NCI-H1417 treated with DMSO at 0.1 percent for 48 hours (cell line): ENCODE data around the gene KIF18B.

Source experiments
- DNase-seq: peaks from one replicate; lab custom pipeline; 2025; lab: John Stamatoyannopoulos, UW

KIF18B gene

DNA sequence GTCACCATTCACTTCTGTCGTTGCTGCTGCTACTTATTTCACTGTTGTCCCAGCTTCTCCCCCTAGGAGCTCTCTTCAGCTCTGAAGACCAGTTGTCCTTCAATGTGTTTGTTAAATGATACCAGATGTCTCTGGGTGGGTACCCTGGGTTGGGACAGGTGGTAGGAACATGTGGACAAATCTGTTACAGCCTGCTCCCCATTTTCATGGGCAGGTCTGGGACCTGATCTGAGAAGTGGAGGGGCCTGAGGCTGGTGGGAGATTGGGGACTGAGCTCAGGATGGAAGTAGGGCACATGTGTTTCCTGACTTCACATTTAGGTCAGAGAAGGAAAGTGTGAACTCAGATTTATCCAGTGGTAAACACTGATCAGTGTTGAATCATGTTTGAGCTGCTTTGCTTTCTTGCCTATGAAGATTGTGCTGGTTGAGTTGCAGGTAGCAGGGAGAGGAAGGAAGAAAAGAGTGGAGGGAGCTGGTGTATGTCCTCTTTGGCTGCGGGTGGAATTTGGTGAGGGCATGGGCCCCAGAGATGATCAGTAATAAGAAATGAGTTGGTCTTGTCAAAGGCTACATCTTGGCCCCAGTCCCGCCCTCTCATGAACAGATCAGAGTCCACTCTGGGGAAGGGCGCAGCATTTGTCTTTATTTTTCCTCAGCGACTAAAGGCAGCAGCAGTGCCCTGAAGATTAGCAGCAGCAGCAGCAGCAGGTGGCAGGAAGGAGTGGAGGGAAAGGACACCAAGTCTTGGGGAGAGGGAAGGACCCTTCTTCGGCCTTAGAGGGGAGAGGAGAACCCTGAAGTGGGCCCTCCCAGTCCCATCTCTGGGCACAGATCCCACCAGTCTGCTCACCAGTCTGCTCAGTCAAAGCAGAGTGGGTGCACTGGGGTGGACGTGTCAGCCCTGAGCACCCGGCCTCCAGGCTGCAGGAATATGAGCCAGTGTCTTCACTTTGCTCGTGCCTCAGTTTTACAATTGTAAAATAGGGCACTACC is 42.3 kb downstream of the KIF18B start:
- DNase-seq = no peak

DNA sequence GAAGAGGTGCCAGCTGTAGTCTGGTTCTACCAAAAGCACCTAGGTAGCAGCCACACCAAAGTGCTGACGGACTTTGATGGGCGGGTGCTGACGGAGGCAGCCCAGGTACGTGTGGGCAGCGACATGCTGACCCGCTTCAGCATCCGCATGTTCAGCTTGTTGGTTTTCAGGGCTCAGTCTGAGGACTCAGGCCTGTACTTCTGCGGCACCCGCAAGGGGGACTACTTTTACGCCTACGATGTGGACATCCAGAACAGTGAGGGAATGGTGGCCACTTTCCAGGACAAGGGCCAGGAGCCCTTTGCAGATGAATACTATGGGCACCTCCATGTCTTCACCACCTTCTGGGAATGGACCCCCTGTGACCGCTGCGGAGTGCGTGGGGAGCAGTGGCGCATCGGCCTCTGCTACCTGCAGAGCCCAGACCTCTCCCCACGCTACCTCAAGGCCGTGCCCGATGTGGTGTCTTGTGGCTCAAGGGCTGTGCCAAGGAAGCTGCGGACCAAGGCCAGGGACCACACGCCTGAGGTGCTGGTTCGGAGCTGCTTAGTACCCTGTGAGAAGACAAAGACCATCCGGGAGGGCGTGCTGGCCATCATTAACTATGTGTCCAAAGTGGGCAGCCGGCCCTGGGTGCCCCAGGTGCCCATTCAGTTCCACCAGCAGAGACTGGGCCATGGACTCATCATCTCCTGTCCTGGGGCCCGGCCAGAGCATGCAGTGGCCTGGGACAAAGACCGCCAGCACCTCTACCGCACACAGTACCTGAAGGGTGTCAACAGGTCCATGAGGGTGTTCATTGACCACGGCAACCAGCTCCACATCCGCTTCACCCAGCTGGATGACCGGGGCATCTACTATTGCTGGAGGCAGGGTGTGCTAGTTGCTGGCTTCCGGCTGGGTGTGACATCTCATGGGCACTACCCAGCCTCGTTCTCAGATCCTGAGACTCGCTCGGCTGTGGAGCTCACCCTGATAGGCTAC is 43.3 kb downstream of the KIF18B start:
- no peak for DNase-seq

DNA sequence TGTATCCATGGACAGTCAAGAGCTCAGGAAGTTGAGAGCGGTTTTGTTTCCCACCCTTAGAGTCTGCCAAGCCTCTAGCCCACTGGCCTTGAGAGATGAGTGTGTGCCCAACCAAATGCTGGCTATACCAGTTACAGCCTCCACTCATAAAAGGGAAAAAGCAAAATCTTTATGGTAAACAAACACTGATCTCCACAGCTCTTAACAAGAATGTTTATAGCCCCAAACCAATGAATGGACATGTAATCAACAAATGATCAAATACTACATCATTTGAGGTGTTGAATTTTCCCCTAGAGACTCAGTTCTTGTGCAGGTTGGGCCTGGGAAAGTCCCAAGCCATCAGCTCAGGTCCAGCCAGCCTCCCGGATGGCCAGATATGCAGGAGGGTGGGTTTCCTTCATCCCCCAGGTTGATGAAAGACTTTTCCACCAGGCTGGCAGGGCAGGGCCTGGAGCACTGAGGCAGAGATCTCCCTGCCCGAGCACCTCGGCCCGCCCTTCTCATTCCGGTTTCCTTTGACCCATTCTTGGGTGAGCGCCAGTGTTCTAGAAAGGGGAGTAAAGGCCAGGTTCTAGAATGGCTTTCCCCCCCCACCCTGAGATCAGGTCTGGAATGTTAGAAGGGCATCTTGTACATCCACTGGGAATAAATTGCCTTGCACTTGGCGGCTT is 44.4 kb downstream of the KIF18B start:
- DNase-seq = no peak

DNA sequence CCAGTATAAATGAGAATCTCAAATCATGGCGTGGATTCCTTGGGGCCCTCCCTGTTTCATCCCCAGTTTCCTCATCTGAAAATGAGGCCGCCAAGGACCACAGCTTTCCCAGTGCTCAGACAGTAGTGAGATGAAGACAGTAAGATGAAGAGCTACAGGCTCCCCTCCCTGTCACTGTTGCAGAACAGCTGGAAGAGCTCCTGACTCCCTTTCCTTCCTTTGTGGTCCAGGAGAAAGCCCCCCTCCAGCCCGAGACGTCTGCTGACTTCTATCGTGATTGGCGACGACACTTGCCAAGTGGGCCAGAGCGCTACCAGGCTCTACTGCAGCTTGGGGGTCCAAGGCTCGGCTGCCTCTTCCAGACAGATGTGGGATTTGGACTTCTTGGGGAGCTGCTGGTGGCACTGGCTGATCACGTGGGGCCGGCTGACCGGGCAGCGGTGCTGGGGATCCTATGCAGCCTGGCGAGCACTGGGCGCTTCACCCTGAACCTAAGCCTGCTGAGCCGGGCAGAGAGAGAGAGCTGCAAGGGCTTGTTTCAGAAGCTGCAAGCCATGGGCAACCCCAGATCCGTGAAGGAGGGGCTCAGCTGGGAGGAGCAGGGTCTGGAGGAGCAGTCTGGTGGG is 45.3 kb downstream of the KIF18B start:
- no peak for DNase-seq

DNA sequence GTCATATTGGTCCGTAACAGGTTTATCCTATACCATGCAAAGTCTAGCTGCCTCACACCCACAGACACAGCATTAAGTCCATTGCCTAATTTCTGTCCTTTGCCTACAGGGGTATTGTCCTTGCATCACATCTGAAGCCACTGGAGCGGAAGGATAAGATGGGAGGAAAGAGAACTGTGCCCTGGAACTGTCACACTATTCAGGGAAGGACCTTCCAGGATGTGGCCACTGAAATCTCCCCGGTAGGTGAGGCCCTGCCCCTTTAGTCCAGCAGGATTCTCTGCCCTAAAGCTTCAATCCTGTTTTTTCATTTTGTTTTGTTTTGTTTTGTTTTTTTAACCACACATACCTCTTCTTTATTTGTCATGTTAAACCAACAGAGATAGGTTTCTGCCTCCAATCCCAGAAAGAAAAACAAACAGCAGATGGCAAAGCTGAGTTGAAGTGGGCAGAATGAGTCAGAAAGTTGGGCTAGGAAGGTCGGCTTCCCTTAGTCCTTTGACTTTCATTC is 46.1 kb downstream of the KIF18B start:
- DNase-seq = no peak

DNA sequence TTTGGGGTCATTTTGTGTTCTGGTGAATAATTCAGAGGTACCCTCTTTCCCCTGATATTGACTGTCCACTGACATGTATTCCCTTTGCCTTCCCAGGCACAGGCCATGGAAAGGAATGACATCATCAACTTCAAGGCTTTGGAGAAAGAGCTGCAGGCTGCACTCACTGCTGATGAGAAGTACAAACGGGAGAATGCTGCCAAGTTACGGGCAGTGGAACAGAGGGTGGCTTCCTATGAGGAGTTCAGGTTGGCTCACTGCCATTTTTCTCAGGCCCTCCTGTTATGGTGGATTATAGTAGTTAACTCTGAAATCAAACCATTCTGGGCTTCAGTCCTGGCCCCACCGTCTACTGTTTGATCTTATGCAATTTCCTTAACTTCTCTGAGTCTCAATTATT is 46.7 kb downstream of the KIF18B start:
- no peak for DNase-seq

DNA sequence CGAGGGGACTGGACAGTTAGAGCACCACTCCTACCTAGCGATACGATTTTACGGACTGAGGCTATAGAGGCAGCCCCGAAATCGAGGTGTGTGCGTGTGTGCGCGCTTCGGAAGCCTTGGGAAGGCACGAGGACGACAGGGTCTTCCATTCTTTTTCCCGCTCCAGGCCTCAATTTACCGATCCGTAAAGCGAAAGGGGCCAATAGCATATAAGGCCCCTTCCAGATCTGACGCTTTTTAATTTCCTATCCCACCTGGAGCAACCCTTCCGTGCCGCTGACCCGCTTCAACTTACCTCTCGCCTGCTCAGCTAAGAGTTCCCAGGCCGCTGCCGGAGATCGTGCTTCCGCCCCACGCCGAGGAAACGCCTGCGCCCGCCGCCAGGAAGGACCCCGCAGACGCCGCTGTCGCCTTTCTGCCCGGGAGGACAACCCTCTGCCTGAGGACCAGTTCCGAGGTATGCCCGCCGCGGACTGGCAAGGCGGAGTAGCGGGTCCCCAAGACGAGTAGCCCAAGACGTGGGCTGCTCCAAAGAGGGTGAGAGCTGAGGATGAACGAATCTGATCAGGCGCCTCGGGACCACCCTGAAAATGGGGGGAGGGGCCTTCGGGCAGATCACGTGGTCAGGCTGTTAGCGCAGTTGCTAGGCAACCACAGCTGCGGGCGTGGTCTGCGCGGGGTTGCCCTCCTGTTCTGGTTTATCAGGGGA is 48.3 kb downstream of the KIF18B start, which contains the start of gene EFTUD2:
Gene EFTUD2, minus strand, starts transcription at position 372 of the 709 bp plus-strand sequence. CDS start 4,924 bp downstream, outside the sequence.
- peak; percentile 66 for DNase-seq

DNA sequence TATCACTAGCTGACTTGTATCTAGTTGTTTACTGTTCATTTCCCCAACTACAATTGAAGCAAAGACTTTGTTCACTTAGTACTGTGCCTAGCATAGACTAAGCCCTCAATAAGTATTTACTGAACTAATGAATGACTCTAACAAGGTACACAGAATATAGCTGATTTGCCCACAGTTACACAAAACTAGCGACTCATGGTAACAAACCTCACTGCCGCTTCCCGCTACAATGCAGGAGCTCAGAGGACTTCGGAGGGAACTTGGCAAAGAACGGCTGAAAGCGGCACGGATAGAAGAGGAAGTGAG is 48.9 kb downstream of the KIF18B start:
- no peak for DNase-seq

DNA sequence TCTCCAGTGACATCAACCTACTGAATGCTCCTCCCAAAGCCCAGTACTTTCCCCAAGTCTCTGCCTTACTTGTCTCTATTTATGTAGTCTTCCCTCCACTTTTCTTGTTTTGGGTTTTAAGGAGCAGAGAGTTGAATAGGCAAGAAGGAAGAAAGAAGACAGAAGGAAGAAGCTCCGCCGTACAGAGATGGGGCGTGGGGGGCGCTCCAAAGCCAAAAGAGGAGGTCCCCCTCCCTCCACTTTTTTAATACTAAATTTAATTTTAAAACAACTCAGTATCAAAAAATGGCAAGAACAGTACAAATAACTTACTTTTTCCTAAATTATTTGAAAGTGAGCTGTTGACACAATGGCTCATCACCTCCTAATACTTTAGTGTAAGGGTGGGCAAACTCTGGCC is 52.9 kb downstream of the KIF18B start:
- no peak for DNase-seq

DNA sequence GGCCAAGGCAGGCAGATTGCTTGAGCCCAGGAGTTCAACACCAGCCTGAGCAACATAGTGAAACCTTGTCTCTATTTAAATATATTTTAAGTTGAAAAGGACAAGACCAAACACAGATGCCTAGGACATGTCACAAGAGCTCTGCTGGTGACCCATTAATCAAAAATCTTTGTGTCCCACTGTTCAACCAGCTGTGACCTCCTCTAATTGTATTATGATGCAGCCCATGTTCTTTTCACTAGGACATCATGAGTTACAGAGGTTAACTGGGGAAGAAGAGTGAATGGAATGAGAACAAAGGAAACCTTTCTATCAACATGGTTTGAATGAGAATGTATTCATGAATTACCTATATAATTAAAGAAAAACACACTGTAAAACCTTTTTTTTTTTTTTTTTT is 55.3 kb downstream of the KIF18B start:
- no peak for DNase-seq

DNA sequence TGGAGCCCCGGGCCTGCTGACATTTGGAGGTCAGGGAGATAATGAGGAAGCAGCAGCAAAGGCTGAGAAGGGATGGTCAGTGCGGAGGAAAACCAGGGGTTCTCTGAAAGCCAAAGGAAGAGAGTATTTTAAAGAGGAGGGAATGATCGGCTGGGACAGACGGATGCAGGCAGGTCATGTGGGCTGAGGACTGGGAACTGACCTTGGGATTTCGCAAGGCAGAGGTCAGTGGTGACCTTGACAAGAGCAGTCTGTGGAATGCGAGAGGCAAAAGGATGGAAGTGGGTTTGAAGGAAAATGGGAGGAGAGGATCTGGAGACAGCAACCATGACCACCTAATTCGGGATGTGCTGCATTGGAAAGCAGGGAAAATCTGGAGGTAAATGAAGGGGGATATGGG is 58.6 kb downstream of the KIF18B start:
- DNase-seq = no peak

DNA sequence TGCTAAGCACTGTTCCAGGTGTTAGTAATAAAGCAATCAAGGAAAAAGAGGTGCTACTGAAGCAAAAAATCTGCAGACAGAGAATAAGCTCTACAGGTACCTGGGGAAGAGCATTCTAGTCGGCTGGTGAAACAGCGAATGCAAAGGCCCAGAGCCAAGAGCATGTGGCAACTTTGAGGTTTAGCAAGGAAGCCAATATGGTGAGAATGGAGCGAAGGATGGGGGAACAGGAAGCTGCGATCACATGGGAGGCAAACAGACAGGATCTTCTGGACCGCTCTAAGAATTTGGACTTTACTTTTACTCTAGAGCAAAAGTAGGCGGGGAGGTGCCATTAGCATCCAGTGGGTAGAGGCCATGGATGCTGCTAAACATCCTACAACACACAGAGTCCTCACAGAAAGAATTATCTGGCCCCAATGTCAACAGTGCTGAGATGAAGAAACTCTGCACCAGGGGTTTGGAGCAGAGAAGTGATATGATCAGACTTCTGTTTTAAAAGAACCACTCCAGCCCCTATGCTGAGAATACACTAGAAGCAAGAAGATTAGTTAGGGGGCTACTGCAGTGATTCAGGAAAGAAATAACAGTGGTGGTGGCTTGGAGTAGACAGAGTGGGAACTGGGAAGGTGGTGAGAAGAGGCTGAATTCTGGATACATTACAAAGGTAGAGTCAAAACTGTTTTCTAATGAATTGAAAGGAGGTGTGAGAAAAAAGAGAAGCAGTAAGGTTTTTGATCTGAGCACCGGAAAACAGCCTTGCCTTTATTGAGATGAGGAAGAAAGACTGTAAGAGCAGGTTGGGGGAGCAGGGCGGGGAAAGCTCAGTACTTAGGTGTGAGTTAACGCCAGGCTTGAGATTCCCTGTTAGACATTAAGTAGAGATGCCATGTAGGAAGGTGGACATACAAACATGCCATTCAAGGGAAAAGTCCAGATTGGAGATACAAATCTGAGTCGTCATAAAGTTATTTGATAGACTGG is 59.3 kb downstream of the KIF18B start:
- no peak for DNase-seq

DNA sequence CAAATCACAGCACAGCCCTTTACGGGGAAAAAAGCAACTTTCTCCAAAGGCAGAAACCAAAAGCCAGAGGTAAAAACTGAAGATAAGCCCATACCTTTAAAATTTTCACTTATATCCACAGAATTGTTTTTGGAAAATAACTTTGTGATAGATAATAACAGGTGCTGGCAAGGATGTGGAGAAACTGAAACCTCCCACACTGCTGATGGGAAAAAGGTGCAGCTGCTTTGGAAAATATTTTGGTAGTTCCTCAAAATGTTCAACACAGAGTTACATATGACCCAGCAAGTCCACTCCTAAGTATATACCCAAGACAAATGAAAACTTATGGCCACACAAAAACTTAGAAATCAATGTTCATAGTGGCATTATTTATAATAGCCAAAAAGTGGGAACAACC is 60.6 kb downstream of the KIF18B start:
- DNase-seq = no peak

DNA sequence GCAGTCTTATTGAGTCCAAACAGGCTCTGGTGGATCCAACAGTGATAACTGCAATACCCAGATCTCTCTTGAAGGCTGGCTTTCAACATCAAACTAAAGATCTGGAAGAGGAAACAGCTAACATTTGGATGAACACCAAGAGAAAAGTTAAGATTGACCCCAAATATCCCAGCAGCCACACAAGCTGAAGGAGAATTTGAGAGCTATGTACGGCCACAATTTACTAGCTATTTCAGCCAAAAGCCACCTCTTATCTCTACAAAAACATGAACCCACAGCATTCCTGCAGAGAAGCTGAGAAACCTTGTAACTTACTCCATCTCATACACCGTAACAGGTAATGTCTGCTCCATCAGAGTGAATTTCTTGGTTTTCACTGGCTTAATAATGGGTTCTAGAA is 62.6 kb downstream of the KIF18B start:
- DNase-seq = no peak

DNA sequence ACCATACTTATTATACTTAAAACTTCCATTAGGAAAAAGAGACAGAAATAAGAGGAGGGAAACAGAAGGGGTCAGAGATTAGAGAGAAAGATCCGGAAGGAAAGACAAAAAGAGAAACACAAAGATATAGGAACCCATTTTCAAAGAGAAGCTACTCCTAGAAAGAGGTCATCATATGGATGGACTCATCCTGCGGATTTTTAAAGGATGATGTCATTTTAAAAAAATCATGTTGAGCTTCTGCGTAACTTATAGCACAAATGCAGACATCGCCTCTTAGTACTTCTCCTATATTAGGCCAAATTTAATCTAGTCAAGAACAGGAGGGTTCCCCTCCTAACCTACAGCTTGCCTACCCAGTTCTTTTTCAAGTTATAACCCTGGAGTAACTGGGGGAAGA is 66.4 kb downstream of the KIF18B start:
- no peak for DNase-seq

DNA sequence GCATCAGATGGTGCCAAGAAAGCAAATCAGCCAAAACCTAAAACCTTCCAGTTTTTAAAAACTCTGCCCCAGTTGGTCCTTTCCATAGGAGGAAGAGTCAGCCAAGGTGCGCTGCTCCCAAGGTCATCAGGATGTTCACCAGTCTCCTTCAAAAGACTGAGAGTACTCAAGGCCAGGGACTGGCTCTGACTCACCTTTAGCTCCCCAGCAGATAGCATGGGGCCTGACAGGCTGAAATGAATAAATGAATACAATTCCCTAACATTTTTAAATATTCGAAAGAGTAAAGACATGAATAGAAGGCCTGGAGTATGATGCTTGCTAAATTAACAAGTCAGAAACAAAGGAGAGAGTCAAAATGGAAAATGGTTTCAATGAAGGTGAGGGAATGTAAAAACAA is 67.5 kb downstream of the KIF18B start:
- no peak for DNase-seq

DNA sequence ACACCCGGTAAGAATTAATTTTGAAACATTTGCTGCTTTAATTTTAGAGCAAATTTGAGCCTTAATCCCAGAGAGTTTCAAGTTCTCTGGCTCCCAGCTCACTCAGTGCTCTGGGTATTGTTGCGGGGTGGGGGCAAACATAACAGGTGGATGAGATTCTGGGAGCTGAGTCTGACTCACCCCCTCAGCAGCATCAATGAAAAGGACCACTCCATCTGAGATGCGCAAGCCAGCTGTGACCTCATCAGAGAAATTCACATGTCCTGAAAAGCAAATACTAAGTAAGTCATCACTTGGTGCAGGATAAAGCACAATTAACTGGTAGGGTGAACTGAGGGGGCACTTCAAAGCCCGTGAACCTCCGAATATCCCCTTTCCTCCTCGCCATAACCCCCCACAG is 68.2 kb downstream of the KIF18B start:
- DNase-seq = no peak

DNA sequence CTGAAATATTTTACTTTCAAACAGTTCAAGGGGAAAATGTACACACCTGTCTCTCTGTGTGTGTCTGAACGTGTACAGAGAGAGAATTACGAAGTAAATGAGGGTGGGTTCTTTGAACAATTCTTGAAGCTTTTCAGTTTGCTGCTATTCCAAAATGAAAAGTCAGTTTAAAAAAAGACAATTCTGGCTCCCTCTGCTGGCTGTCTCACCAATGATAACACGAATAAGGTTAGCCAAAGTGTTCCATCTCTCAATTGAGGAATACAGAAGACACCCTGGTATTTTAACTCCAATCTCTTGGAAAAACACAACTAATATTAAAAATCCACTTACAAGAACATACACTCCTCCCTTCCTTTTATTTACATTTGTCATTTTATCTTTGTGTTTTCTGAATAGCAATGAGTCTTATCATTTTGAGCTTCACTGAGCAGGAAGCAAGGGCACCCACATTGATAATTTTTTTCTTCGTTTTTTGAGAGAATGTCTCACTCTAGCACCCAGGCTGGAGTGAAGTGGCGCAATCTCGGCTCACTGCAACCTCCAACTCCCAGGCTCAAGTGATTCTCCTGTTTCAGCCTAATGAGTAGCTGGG is 68.8 kb downstream of the KIF18B start:
- DNase-seq = no peak

DNA sequence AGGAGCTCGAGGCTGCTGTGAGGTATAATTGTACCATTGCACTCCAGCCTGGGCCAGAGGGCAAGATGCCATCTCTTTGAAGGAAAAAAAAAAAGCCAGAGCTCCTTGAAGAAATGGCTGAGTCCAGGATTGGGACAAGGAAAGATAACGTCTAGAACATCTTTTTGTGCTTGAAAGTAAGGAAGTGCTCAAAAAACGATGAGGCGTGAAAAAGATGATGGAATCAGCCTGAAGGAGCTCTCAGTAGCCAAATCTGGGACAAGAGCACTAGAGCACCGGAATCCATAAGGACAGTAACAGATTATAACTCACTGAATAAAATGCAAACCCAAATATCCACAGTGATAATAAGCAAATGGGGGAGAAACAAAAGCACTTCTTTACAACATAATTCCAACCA is 70.5 kb downstream of the KIF18B start:
- DNase-seq = no peak
